Epithelial cell of prostate (primary cell): ENCODE measurements around the gene BMP3.
A peak's percentile ranks its signal among the peaks of the same experiment; 100 is the strongest.
"Not testable (repeated sequence)": the region's sequence is repeated elsewhere in the genome, so short reads cannot be mapped to it uniquely, and the experiment has no call there.

Experiments used
- DNase-seq: peaks from one replicate; pipeline ENCODE4 v3.0.0-alpha.2; 2011; ENCODE audit warnings: low read depth, low spot score
- H3K27ac ChIP-seq: fragments of 450-650 bp; 2 replicates; pipeline ENCODE4 v1.5.1; 2017; ENCODE audit warnings: mild to moderate bottlenecking

BMP3 gene

GRCh38 chr4:81030061-81030980 lies at the start of gene BMP3:
BMP3 (plus strand) TSS chr4:81030708; CDS start chr4:81031285, 577 bp downstream.
- no peak within 1 kb of the TSS for H3K27ac ChIP-seq
- no peak for DNase-seq

DNA sequence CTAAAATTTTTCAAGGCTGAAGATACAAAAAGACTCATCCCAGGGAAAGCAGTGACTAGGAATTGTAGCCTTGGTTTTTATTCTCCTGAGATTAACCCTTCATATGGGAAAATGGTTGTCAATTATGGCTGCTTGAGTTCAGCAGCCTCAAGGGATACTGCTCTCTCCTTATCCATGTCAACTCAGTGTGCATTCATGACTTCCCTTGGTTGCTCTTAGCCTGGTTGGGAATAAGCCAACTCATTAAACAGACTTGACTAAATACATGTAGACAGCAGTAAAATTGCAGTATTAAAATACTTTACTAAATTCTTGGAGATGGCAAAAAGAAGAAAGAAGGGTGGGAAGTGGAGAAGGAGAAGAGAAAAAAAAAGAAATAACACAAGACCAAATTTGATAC lies 44.5 kb upstream of the BMP3 start:
- no peak overlapping the region for H3K27ac ChIP-seq
- DNase-seq = no peak

DNA sequence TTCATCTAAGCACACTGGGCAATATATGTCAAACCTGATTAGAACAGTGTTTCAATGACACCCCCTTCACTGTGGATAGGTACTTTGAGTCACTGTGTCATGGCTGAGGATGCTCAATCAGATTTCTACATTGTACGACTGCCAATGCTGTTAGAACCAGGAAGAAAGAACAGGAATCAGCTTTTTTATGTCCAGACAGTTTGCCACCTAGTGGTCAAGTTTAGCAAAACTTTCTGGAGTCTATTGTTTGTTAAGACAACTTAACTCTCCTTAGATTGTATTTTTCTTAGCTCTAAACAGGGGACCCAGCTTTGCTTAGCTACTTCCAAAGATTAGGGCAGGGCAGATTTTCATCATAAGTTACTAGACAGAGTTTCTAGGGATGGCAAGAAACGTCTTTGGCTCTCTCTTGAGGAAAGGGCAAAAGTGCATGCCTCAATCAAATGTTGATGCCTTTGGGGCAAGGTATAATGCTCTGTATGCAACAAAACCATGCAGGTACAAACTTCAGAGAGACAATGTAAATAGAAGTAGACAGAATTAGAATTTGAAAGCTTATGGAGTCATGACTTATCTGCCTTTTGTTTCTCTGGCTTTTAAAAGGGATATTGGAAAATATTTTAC lies 40.5 kb upstream of the BMP3 start:
- DNase-seq = peak; percentile 3
- H3K27ac ChIP-seq = no peak overlapping the region

GRCh38 chr4:80990851-80991250 lies 39.7 kb upstream of the BMP3 start:
- no peak for DNase-seq
- H3K27ac ChIP-seq = no peak overlapping the region

DNA sequence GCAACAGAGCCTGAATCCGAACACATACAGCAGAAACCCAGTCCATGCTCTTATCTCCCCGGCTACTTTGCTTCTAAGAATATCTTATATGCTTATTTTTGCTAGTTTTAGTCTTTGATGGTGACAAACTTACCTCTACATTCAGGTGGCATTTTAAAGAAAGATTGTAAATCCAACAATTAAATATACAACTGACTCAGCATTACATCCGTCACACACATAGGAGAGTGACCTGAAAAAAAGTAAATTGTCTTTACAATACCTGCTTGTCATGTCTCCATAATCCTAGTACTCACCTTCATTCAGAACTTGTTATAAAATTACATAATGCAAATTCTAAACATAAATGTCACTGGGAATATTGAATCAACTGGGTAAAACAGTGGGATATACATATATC lies 30.6 kb upstream of the BMP3 start:
- DNase-seq = no peak
- H3K27ac ChIP-seq = no peak overlapping the region

- no peak overlapping the region for H3K27ac ChIP-seq
- DNase-seq = no peak
These were observed 26.9 kb upstream of the BMP3 start for GRCh38 chr4:81003597-81004111.

DNA sequence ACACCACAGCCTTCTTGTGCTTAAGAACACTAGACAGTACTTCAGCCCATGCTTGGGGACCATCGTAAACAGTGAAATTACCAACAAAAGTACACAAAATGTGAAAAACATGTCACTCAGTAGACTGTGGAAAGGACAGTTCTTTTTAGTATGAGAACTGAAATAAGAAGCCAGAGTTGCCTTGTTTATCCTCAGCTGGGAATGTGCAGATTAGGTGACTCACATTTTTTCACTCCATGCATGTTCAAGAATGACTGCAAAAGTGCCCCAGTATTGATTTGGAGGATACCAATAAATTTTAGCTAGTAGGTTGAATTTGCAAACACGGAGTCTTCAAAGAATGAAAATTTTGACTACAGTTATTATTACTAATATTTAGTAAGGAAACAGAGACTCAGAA lies 23.1 kb upstream of the BMP3 start:
- no peak for DNase-seq

GRCh38 chr4:81016566-81016965 lies 13.9 kb upstream of the BMP3 start:
- DNase-seq, H3K27ac ChIP-seq: not testable (repeated sequence)

More for the DNA sequence above, 23.1 kb upstream of the BMP3 start:
- H3K27ac ChIP-seq = no peak overlapping the region

- no peak overlapping the region for H3K27ac ChIP-seq
- no peak for DNase-seq
These were observed 11.5 kb upstream of the BMP3 start for GRCh38 chr4:81019006-81019405.

DNA sequence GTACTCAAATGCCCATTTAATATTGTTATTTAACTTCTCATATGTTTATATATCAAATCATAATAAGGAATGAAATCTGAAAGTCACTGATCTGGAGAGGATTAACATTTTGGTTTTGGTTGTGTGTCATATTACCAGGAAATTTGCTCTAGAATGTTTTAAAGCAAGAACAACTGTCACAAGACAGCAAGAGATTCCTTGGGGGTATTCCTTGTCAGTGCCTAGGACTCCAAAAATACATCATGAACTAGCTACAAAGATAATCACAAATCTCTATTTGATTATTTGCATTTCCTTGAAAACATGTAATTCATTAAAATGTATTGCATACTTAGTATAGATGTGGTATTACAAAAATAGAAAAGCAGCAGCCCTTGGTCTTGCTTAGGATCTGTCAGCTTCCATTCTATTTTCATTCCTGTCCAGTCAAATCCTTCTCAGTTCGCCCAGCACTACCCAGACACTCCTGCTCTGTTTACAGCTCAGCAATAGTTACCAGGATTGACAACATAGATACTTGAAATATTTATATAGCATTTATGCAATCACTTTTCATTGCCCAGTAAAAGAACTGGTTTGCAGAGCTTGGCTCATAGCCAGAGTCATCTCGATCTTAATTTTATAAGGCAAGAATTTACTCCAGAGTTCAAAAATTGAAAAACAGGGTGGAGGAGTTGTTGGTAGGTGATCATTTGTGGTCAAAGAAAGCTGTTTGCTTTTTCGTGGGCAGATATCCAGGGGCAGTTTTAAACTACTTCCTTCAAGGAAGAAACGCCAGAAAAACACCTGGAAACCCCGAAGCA lies 9.2 kb upstream of the BMP3 start:
- DNase-seq = peak; percentile 56
- H3K27ac ChIP-seq = no peak overlapping the region

DNA sequence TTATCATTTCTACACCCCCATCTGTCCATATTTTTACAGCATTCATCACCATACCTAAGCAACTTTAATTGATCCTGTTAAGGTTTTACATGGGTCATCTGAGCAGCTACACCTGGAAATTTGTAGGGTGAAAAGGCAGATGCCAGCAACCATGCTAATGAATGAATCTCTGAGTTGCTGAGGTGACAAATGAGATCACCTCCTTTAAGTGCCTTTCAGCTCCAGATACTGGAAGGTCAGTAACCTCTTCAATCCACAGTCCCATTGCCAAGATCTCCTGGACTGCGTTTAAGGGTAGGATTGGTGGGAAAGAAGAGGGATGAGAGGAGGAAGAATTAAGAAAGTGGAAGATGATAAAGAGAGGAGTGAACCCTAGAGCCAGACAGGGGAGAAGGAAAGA lies 8.5 kb upstream of the BMP3 start:
- DNase-seq = no peak

DNA sequence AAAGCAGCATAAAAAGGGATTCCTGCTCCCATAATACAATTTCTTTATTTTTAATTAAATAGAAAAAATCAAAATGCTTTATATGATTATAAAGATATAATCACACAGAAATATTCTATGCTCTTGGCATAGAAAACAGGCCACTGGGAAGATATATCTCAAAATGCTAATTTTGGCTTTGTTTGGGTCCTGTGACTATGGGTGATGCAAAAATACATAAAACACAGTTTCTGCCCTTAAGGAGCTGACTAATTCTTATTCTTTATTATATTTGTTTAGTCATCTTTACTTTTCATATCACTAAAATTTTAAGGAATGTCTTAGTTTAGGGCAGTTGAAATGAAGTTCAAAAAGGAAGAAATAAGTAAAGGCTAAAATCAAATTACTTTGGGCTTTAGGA lies 7.0 kb upstream of the BMP3 start:
- DNase-seq = no peak
- no peak overlapping the region for H3K27ac ChIP-seq

More for the DNA sequence above, 8.5 kb upstream of the BMP3 start:
- no peak overlapping the region for H3K27ac ChIP-seq

GRCh38 chr4:81030981-81031791 lies 678 bp downstream of the BMP3 start:
- H3K27ac ChIP-seq = no peak overlapping the region
- no peak for DNase-seq

DNA sequence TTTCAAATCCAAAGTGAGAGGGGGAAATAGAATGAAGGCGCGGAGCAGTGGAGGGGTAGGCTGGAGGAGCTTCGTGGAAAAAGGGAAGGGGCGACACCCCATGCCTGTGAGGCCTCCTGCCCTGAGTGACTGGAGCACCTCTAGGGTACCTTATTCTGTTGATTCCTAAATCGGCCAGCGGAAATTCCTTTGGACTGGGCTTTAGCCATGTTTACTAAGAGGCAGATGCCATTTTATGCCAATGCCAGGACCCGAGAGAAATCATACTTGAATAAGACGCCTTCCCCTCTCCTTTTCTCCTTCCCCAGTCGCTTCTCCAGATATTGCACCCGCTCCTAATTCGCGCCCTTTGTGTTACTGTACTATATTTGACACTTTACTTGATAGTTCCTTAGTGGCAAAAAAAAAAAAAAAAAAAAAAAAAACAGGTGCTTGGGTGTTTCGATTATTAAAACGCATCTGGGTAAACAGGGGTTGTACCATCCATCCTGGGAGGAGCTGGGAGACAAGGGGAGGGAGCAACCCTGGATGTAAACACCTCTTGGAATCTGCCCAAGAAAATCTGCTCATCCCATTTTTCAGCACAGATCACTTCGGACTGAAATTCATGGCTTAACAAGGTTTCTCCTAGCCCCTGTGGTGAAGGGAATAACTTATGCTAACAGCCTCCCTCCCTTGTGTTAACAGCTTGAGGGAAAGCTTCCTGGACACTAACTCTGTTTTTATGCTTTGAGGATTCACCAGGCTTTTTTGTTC lies 1.5 kb downstream of the BMP3 start:
- no peak overlapping the region for H3K27ac ChIP-seq
- DNase-seq = no peak

DNA sequence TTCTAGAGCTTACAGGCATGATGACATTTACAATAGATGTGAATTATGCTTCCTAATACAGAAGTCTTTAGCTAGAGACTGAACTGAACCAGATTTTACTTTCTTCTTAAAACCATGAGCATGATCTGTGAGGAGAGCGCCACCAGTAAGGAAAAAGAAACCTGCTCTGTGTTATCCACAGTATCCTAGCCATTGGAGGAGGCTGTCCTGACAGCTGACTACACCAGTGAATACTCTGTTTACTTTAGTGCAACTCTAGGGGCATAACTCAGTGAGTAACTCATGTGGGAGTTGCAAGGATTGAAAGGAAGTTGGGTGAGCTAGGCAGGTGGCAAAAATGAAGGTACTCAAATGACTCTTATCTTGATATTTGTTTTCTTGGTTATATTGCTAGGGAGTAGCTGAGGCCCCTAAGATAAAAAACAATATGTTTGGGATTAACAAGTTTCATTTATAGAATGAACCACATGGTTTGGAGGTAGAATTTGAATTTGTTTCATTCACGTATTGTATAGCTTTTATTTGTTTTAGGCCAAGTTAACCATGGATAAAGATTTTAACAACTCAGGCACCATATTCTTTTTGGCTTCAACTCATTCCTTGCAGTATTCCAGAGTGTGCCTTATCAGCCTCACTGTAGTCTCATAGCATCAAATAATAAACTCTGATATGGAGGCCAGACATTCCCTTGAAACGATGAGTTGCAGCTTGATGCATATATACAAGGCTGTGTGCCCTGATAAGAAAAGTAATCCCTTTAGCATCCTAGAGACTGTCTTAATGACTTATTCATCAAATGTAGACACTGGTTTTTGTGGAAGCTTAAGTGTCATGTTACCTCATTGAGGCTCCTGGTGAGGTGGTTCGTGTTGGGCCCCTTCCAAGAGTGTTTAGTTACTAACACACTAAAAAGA lies 2.5 kb downstream of the BMP3 start:
- no peak overlapping the region for H3K27ac ChIP-seq
- no peak for DNase-seq

DNA sequence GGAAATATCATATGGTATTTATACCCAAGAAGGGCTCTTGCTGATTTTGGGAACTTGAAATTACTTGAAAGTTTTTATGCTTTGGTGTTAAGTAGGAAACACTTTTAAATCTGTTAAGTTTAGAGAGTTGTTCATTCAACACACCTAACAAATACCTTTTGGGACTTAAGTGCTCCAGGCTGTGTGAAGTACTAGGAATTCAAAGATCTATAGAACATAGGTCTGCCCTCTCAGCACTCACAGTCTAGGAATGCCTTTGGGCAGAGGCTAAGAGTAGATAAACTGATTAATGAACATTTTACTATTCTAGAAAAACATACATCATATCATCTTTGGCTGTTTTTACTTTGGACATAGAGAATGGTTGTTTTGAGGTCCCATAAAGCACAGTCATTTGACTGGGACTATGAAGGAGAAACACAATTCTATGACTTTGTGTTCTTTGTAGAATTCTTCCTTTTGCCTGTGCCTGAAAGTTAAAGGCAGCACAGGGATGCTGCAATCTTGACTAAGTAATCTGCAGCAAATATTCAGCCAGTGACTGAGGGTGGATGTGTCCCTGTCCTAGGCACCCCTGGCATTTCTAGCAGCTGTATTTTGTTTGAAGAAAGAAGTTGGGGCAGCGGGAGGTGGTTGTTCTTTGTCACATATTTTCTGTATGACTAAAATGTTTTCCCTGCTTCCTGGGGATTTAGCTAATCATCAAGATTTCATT lies 8.3 kb downstream of the BMP3 start:
- DNase-seq = no peak

GRCh38 chr4:81039351-81039972 lies 9.0 kb downstream of the BMP3 start:
- peak overlapping the region; percentile 21 for H3K27ac ChIP-seq
- no peak for DNase-seq

More for the DNA sequence above, 8.3 kb downstream of the BMP3 start:
- peak overlapping the region; percentile 21 for H3K27ac ChIP-seq
